Smooth muscle cell (in vitro differentiated cells): Measurements from ENCODE around the gene NRGN. TPM values are rescaled to one million over a fixed set of nuclear protein-coding genes. Genes with fewer than 3 reads are reported as not detected.

Source experiments
- DNase-seq: peaks from one replicate; lab custom pipeline; 2025; ENCODE audit not compliant: unreplicated experiment; lab: John Stamatoyannopoulos, UW
- H2AFZ ChIP-seq: fragments of 200-600 bp; sonication (generic); 2 replicates; pipeline ENCODE4 v1.6.0; 2016; ENCODE audit warnings: antibody characterized with exemption, low read depth, mild to moderate bottlenecking
- H3F3A ChIP-seq: fragments of 200-600 bp; sonication (generic); 2 replicates; pipeline ENCODE4 v1.6.0; 2017; ENCODE audit warnings: antibody characterized with exemption, low read depth
- H3K27ac ChIP-seq: fragments of 200-600 bp; sonication (generic); 2 replicates; pipeline ENCODE4 v1.5.1; 2016; ENCODE audit warnings: low read depth, mild to moderate bottlenecking
- H3K27me3 ChIP-seq: fragments of 200-600 bp; sonication (generic); 2 replicates; pipeline ENCODE4 v1.6.1; 2016; ENCODE audit warnings: low read depth, mild to moderate bottlenecking
- H3K36me3 ChIP-seq: fragments of 200-600 bp; sonication (generic); 2 replicates; pipeline ENCODE4 v1.5.1; 2016; ENCODE audit warnings: low read depth
- H3K4me1 ChIP-seq: fragments of 200-600 bp; sonication (generic); 2 replicates; pipeline ENCODE4 v1.5.1; 2016; ENCODE audit warnings: low read depth
- H3K4me2 ChIP-seq: fragments of 200-600 bp; sonication (generic); 2 replicates; pipeline ENCODE4 v1.6.0; 2016; ENCODE audit warnings: mild to moderate bottlenecking
- H3K4me3 ChIP-seq: fragments of 200-600 bp; sonication (generic); 2 replicates; pipeline ENCODE4 v1.5.1; 2016; ENCODE audit warnings: mild to moderate bottlenecking
- H3K79me2 ChIP-seq: fragments of 200-600 bp; sonication (generic); 2 replicates; pipeline ENCODE4 v1.6.0; 2016; ENCODE audit warnings: low read depth, mild to moderate bottlenecking
- H3K9ac ChIP-seq: fragments of 200-600 bp; sonication (generic); 2 replicates; pipeline ENCODE4 v1.6.0; 2016; ENCODE audit warnings: low read depth
- H3K9me3 ChIP-seq: fragments of 200-600 bp; sonication (generic); replicated peaks from 2 replicates; pipeline ENCODE4 v1.5.1; 2016; ENCODE audit warnings: low read depth
- H4K20me1 ChIP-seq: fragments of 200-600 bp; sonication (generic); 2 replicates; pipeline ENCODE4 v1.6.0; 2016; ENCODE audit warnings: low read depth
- CTCF ChIP-seq: fragments of 200-600 bp; sonication (generic); IDR thresholded peaks from 2 replicates; pipeline ENCODE4 v1.5.1; 2017; ENCODE audit warnings: borderline replicate concordance, mild to moderate bottlenecking, antibody characterized with exemption; ENCODE audit not compliant: insufficient read depth, poor library complexity, severe bottlenecking
- whole genome bisulfite sequencing: methylation state at CpG from one replicate; pipeline ENCODE4 v1.1.7; 2016; ENCODE audit warnings: low lambda C conversion rate; 5-methylcytosine and 5-hydroxymethylcytosine counted together
- polyA plus RNA-seq: library from polyadenylated mRNA; unstranded; fragments of >200 nt; fragmentation: Nextera tagmentation; extraction: Ambion mirVana; gene quantifications from 2 replicates; pipeline ENCODE4 v1.2.1, GENCODE V29; 2016
- total RNA-seq: library from RNA; depleted of rRNA; stranded (reverse); fragments of >200 nt; gene quantifications from 2 replicates; pipeline ENCODE4 v1.2.3, GENCODE V29; 2014

NRGN gene
- total and polyA plus RNA-seq, 2 experiments from 2014 or later: 1.2 to 2.0 TPM

- Histone ChIP-seq H3F3A (no peaks in the 10 kb centered on the region), H3K4me2 (no peak overlapping the region), H3K79me2 (no peaks in the 10 kb centered on the region), H3K36me3 (no peaks in the 10 kb centered on the region), H3K27ac (no peak overlapping the region), H2AFZ (no peak overlapping the region), H3K9me3 (no peaks in the 10 kb centered on the region), H3K4me1 (peaks cover 39% of the 10 kb centered on the region), H4K20me1 (peaks cover 43% of the 10 kb centered on the region), H3K4me3 (no peak overlapping the region), H3K9ac (no peak overlapping the region), H3K27me3 (peaks cover 70% of the 10 kb centered on the region)
- no peak for DNase-seq
- no peak for TF ChIP-seq CTCF
- 15% methylated on average over 25 of the region's 25 CpGs for WGBS
Measured at GRCh38 chr11:124760205-124760652, 20.5 kb downstream of the NRGN start.

GRCh38 chr11:124760806-124761205 is 21.1 kb downstream of the NRGN start:
- no peak for DNase-seq
- H2AFZ ChIP-seq: no peak overlapping the region
- no peak overlapping the region for H3K27ac ChIP-seq
- peaks cover 70% of the 10 kb centered on the region for H3K27me3 ChIP-seq
- H3K4me1 ChIP-seq: peaks cover 39% of the 10 kb centered on the region
- H3K9me3 ChIP-seq: no peaks in the 10 kb centered on the region
- no peak overlapping the region for H3K4me2 ChIP-seq
- peaks cover 43% of the 10 kb centered on the region for H4K20me1 ChIP-seq
- no peak overlapping the region for H3K9ac ChIP-seq
- TF ChIP-seq CTCF: no peak
- WGBS: 73% methylated on average over 3 of the region's 3 CpGs
- H3K36me3 ChIP-seq: no peaks in the 10 kb centered on the region
- H3K79me2 ChIP-seq: no peaks in the 10 kb centered on the region
- no peak overlapping the region for H3K4me3 ChIP-seq
- no peaks in the 10 kb centered on the region for H3F3A ChIP-seq

- no peak overlapping the region for H2AFZ ChIP-seq
- H3K79me2 ChIP-seq: no peaks in the 10 kb centered on the region
- 9% methylated on average over 24 of the region's 25 CpGs for WGBS
- H3F3A ChIP-seq: no peaks in the 10 kb centered on the region
- H4K20me1 ChIP-seq: peaks cover 43% of the 10 kb centered on the region
- H3K36me3 ChIP-seq: no peaks in the 10 kb centered on the region
- DNase-seq: no peak
- no peak for TF ChIP-seq CTCF
- peaks cover 64% of the 10 kb centered on the region for H3K27me3 ChIP-seq
- H3K27ac ChIP-seq: no peak overlapping the region
- H3K4me1 ChIP-seq: peaks cover 39% of the 10 kb centered on the region
- H3K9me3 ChIP-seq: no peaks in the 10 kb centered on the region
- H3K9ac ChIP-seq: no peak overlapping the region
- H3K4me3 ChIP-seq: peak overlapping the region; percentile 53
- peak overlapping the region; percentile 95 for H3K4me2 ChIP-seq
Measured at GRCh38 chr11:124761301-124762104, 21.8 kb downstream of the NRGN start.
